Activated T-cell treated with anti-CD3 and anti-CD28 coated beads for 24 hours (primary cell): ENCODE data around the gene REC8.
A peak's percentile ranks its signal among the peaks of the same experiment; 100 is the strongest.

Experiments
- DNase-seq: peaks from one replicate; pipeline ENCODE4 v3.0.0-alpha.2; 2020; ENCODE audit warnings: low read depth

The REC8 gene

DNA sequence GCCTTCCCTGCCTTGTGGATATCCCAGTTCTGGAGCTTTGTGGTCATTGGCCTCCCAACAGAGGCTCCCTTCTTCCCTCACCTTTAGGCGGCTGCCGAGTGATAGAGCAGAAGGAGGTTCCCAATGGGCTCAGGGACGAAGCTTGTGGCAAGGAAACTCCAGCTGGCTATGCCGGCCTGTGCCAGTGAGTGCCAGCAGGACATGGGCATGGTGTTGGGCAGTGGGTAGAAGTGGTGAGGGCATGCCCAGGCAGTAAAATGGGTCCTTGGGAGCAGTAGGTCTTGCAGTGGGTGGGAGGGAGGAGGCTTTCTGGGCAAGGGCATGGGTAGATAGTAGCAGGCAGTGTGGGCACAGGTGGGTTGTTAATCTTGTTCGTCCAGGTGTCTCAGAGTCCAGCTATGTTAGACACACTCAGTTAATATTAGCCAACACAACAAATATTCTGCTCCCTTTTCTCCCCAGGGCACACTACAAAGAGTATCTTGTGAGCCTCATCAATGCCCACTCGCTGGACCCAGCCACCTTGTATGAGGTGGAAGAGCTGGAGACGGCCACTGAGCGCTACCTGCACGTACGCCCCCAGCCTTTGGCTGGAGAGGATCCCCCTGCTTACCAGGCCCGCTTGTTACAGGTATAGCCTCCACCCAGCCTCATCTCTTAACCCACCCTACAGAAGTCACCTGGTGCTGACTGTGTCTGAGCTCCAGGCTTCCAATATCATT lies 11.9 kb upstream of the REC8 start:
- DNase-seq = no peak

DNA sequence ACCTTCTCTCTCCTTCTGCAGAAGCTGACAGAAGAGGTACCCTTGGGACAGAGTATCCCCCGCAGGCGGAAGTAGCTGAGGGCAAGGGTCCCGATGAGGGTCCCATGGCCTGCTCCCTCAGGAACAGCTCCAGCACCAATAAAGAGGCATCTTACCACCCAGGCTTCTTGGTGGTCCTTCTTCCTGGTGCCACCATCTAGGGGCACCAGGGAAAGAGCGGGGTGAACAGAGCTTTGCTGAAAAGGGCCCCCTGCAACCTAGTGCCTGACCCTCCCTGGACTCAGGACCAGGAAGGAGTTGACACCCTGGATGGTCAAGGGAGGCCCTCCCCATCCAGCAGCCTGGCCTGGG lies 11.4 kb upstream of the REC8 start:
- no peak for DNase-seq

- peak; percentile 98 for DNase-seq
These were observed 10.8 kb upstream of the REC8 start, which contains the start of gene IRF9 for GRCh38 chr14:24160850-24161804. TSS of gene IRF9 (plus strand) at chr14:24161265. CDS start at chr14:24162145, 880 bp downstream.

DNA sequence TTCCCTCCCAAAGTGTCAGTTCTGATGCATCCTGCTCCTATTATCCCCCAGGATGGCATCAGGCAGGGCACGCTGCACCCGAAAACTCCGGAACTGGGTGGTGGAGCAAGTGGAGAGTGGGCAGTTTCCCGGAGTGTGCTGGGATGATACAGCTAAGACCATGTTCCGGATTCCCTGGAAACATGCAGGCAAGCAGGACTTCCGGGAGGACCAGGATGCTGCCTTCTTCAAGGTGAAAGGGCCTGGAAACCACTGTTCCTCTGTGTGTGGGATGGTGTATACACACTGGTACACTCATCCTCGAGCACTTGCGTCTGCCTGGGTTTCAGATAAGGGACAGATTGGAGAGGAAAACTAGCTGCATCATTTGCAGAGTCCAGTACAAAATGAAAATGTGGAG lies 9.8 kb upstream of the REC8 start:
- DNase-seq = no peak

DNA sequence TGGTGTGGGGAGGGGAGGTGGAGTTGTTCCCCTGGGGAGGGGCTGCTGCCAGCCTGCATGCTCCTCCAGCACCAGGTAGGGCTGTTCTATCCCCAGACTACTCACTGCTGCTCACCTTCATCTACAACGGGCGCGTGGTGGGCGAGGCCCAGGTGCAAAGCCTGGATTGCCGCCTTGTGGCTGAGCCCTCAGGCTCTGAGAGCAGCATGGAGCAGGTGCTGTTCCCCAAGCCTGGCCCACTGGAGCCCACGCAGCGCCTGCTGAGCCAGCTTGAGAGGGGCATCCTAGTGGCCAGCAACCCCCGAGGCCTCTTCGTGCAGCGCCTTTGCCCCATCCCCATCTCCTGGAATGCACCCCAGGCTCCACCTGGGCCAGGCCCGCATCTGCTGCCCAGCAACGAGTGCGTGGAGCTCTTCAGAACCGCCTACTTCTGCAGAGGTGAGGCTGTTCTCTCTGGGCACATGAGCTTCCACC lies 7.3 kb upstream of the REC8 start:
- DNase-seq = no peak

DNA sequence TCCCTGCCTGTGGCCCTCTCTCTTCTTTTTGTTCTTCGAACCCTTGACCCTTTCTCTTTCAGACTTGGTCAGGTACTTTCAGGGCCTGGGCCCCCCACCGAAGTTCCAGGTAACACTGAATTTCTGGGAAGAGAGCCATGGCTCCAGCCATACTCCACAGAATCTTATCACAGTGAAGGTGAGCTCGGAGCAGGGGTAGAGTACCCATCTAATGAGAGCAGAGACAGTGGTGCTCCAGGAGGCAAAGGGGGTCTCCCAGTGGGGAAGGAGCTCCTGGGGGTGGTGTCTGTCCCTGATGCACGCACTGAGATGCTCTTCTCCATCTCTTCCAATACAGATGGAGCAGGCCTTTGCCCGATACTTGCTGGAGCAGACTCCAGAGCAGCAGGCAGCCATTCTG lies 6.1 kb upstream of the REC8 start:
- no peak for DNase-seq

GRCh38 chr14:24167469-24168114 lies 4.3 kb upstream of the REC8 start:
- no peak for DNase-seq

DNA sequence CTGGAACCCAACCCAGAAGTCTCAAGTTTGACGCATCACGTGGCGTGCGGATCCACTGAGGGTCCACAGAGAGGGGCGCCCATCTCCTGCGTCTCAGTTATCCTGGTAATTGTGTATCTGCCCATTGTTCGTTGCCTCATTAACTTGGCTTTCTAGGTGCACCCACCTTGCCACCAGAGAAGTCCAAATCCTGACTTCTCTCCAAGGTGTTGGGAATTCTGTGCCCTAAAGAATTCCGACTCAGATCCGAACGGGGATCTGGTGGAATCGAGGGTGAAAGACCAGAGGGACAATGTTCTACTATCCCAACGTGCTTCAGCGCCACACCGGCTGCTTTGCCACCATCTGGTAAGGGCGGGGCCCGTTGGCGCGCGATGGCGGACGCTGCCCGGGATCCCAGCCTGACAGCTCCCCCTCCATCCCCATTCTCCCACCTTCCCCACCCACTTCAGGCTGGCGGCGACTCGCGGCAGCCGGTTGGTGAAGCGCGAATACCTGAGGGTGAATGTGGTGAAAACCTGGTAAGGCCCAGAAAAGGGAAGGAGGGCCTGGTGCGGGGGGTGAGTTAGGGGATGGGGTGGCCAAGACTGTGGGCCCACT lies 481 bp downstream of the REC8 start:
- DNase-seq = no peak

- DNase-seq = no peak
These were observed 996 bp downstream of the REC8 start for GRCh38 chr14:24172871-24173281.

GRCh38 chr14:24176599-24176998 lies 4.7 kb downstream of the REC8 start:
- DNase-seq = no peak

GRCh38 chr14:24177041-24177825 lies 5.4 kb downstream of the REC8 start:
- no peak for DNase-seq

GRCh38 chr14:24177891-24178290 lies 6.0 kb downstream of the REC8 start:
- DNase-seq = no peak

GRCh38 chr14:24178399-24179178 lies 6.7 kb downstream of the REC8 start:
- no peak for DNase-seq

DNA sequence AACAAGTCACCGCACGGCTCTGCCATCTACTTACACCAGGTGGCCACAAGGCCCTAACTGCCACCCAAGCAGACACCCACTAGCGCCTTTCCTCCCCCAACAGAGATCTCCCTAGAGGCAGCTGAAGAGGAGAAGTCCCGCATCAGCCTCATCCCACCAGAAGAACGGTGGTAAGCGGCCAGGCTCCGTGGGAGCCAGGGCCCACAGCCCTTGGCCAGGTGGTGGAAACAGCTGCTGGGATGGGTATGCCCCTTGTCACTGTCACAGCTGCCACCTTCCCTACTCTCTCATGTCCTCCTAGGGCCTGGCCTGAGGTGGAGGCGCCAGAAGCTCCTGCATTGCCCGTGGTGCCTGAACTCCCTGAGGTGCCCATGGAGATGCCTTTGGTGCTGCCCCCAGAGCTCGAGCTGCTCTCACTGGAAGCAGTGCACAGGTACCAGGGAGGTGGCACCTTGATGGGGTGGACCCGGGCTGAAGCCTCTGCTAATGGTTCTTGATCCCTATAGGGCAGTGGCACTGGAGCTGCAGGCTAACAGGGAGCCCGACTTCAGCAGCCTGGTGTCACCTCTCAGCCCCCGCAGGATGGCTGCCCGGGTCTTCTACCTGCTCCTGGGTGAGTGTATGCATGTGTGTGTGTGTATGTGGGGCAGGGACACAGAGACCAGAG lies 7.5 kb downstream of the REC8 start:
- no peak for DNase-seq

DNA sequence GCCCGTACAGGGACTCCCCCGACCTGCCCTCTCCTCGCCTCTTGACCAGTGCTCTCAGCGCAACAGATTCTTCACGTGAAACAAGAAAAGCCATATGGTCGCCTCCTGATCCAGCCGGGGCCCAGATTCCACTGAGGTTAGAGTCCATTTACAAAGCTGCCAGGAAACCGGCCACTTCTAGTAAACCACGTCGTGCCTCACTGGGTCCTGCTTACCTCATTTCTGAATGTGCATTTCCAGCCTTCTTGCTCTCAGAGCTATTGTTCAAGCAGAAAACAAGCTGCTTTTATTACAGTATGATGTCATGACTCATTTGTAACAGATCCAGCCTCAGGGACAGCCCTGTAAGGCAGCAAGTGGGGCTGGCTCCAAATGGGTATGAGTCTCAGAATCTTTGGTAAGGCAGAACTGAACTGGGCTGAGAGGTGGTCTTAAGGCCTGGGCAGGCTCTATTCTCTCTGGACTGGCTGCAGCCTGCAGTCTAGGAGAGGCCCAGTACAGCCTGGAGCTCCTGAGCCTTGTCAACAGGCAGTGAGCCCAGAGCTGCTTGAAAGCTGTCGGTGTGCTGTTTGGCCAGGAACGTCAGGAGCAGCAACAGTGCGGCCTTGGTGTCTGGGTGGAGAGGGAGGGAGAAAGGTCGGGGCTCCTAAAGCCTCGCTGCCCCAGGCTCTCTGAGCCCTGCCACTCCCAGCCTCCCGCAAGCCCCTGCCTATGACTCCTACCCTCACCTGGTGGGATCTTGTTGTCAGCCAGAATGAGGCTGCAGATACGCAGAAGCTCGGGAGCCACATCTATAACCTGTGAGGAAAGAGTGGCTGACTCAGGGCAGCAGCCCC lies 8.3 kb downstream of the REC8 start:
- no peak for DNase-seq

DNA sequence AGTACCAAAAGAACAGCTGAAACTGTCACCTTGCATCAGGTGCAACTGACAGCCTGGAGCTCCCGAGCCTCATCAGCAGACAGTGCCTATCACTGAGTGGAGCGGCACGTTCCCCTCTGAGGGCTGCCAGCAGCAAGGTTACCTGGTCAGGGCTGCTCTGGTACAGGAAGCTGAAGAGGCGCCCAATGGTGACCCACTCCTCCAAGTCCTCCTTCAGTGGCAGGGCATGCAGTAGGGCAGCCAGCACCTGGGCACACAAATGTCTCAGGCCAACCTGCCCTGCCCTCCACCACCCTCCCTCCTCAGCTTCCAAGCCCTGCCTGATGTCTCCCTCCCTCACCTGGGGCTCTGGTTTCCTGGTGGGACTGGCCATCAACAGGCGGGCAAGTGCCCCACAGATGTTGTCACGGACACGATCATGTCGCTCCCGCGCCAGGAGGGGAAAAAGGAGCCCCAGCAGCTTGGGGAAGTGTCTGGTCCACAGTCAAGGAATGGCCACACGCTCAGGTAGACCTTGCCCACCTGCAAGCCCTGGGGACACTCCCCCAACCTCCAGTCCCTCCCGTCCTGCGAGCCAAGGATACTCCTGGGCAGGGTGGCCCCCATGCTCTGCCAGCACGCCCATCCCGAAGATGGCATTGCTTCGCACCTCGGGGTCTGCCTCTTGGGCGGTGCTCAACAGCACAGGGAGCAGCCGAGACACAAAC lies 9.6 kb downstream of the REC8 start:
- no peak for DNase-seq

DNA sequence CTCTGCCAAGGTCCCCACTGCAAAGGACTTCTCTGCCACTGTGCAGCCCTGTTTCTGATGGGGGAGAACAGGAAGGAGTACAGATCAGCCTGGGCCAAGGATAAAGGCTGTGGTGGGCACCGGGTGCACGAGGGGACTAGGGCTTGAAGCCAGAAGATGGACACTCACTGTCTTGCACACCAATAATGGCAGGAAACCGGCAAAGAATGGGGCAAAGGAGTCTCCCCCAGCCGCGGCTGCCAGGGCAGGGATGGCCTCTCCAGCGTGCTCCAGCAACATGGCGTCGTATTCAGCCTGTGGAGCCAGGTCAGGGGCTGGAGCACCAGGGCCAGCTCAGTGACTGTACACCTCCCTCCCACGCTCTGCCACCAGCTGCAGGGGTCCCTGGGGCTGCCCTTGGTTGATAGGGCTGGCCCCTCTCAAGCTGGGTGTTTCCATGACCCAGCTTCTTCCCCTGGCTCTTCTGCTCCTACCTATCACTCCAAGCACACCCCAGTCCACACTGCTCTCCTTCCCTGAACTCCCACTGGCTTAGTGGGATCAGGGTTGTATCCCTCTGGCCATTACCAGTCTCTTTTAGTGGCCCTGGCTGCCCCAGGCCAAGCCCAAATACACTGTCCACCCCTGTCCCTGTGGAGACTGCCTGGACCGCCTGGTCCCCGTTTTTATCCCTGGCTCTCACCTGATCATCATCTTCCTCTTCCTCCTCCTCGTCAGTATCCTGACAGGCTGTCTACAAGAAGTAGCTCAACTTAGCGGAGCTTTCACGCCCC lies 10.4 kb downstream of the REC8 start:
- DNase-seq = no peak

DNA sequence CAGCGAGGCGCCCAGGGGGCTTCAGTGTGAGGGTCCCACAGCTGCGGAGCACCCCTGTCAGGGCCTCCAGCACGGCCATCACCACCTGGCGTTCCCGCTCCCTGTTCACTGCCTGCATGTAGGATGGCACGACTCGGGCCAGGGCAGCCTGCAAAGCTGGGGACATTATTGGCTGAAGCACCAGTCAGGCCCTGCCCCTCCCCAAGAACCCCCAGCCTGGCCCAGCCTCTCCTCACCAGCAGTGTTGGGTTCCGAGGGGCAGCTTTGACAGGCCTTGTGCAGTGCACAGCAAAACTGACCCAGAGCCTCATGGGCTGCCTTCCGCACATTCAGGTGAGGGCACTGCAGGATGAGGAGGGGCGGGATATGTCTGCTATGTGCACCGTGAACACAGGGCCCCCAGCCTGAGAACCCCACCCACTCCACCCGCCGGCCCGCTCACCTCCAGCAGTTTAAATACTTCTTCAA lies 11.2 kb downstream of the REC8 start:
- no peak for DNase-seq
